Ovary (tissue), 3 donors: ENCODE results near the gene STAT5A.

Experiments
- EP300 ChIP-seq: sonication (generic); formaldehyde crosslinking; IDR thresholded peaks from one replicate; pipeline ENCODE4 v1.6.1; 2017; ENCODE audit warnings: antibody characterized with exemption
- POLR2A ChIP-seq: fragments of 450-650 bp; IDR thresholded peaks from one replicate; pipeline ENCODE4 v1.6.1; 2017; ENCODE audit warnings: antibody characterized with exemption, mild to moderate bottlenecking, moderate library complexity
- TF ChIP-seq, protein P1 (sequence below), 3 donors: fragments of 450-650 bp in 2 of 3; fragments of 200-600 bp in 1 of 3; IDR thresholded peaks; one replicate each; pipeline versions ENCODE4 v1.5.1 to v1.8.0; 2016 to 2022; ENCODE audit warnings: antibody characterized with exemption in 3 of 3, mild to moderate bottlenecking in 1 of 3
- donor health status: DM: no; HTN: no; CAD: no.

DNA sequence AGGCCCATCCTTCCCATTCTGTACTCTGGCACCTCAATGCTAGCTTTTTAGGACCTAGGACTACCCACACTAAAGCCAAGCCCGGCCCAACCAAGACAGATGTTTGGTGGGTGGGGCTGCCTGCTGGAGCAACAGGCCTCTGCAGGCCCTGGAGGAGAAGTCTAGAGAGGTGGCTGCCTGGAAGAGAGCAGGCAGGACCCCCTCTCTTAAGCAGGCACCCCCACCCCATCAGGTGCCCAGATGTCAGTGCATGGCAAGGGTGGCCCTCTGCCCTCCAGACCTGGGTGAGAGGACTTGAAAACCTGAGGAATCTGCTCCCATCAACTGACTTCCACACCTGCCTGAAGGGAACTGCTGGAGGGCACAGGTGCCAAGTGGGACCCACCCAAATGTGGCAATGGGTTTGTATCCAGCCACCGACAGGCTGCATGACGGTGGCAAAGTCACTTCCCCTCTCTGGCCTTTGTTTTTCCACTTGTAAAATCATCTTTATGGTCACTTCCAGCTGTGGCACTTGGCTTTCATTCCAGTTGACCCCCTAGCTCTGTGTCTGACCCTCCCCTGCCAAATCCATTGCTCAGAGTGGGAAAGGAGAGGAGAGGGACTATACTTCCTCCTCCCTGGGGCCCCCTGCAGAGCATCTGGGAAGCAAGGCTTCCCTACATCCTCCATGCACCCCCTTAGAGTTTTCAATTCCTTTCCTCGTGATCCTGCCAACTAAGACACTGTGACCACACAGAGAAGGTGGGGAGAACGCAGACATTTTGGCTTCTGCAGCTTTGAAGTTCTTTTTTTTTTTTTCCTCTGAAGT, 1.7 kb upstream of the STAT5A start:
- TF ChIP-seq, protein P1, sequence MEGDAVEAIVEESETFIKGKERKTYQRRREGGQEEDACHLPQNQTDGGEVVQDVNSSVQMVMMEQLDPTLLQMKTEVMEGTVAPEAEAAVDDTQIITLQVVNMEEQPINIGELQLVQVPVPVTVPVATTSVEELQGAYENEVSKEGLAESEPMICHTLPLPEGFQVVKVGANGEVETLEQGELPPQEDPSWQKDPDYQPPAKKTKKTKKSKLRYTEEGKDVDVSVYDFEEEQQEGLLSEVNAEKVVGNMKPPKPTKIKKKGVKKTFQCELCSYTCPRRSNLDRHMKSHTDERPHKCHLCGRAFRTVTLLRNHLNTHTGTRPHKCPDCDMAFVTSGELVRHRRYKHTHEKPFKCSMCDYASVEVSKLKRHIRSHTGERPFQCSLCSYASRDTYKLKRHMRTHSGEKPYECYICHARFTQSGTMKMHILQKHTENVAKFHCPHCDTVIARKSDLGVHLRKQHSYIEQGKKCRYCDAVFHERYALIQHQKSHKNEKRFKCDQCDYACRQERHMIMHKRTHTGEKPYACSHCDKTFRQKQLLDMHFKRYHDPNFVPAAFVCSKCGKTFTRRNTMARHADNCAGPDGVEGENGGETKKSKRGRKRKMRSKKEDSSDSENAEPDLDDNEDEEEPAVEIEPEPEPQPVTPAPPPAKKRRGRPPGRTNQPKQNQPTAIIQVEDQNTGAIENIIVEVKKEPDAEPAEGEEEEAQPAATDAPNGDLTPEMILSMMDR (IDR thresholded peaks at IDR 0.05) = no peak
- TF ChIP-seq EP300 (no peak), POLR2A (no peak)
